Measurements from ENCODE around the gene PCP4L1.
A peak's percentile ranks its signal among the peaks of the same experiment; 100 is the strongest.
"Not testable (repeated sequence)": the region's sequence is repeated elsewhere in the genome, so short reads cannot be mapped to it uniquely, and the experiment has no call there.

The PCP4L1 gene

DNA sequence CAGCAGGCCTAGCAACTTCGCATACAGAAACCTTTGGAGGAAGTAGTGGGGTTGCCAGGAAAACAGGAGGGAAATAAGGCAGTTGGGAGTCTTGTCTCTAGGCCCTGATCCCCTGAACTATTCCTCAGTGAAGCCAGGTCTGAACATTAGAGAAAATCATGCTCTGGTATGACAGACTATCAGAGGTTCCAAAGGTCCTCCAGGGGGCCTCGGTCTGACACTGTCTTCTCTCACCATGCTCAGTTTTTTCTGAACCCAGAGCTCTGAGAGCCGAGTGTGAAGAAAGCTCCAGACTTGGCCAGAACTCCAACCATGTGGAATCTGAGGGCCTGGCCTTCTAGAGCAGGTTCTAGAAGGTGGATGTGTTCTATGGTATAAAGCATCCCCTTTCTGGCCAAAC is 28.6 kb upstream of the PCP4L1 start:
- DNase-seq: no peak

DNA sequence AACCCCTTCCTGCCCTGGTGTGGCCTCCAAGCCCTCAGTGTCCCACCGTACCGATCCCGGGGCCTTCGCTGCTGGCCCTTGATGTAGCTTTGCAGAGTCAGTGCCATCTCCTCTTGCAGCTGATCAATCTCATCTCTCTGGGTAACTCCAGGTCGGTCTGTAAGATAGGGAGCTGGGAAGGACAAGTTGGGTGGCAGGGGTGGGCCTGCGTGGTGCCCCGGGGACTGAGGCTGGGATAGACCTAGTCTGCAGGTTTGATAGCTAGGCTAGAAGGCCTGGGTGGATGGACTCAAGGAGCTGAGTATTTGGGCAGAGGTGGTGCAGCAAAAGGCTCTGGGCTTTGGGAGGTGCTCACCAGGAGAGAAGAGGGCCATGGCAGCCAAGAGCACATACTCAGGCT is 27.8 kb upstream of the PCP4L1 start:
- no peak for DNase-seq

- no peak for DNase-seq
These were observed 25.4 kb upstream of the PCP4L1 start for GRCh38 chr1:161233102-161233501.

GRCh38 chr1:161235957-161236775 is 22.4 kb upstream of the PCP4L1 start:
- no peak for DNase-seq

DNA sequence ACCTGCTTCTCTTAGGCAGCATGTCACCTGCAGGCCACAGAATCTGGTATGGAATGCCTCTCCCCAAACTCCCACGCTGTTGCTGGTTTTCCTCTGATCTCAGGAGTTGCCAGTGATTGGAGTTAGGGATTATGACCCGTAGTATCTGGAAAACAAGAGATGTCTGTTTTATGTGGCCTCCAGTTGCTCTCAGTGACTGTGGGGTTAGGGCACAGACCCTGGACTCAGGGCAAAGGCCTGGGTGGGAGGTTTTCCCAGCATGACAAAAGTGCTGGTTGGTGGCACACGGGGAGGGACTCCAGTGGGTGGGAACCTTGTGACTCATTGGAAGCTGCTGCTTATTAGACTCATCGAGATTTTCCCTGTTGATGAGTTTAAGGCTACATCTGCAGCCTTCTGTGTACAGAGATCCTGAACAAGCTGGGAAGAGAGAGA is 20.5 kb upstream of the PCP4L1 start, which contains the start of gene NR1I3:
Gene NR1I3, minus strand, starts transcription at position 165 of the 435 bp plus-strand sequence. CDS start 1,638 bp downstream, outside the sequence.
- no peak for DNase-seq

- no peak for DNase-seq
These were observed 16.9 kb upstream of the PCP4L1 start for GRCh38 chr1:161241682-161242081.

DNA sequence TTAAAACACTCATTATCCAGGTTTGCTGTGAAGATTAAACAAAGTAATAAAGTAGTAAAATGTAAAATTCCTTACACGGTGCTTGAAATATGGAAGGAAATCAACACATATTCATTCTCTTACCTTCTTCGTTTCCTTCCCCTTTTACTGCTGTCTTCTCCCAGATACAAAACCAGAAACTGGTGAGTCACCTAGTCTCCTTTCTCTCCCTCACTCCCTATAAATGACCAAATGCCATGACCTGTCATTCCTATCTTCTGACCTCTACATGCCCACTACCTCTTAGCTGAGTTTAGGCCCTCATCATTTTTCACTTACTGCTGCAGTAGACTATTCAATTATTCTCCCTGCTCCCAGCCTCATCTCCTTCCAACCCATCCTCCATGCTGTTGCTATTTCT is 16.2 kb upstream of the PCP4L1 start:
- DNase-seq: no peak

DNA sequence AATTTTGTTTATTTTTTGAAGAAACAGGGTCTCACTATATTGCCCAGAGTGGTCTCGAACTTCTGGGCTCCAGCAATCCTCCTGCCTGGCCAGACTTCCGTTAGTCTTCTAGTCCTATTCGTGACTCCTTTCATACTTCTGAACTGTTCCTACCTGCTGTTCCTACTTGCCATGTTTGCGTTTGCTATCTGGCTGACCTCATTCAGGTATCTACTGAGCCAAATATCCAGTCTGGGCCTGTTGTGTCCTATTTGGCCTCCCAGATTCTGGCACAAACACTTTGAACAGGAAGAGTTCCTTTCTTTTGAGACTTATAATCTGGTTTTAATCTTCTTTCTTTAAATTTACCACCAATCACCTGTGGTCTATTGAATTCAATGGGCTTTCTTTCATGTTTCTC is 13.7 kb upstream of the PCP4L1 start:
- DNase-seq: no peak

GRCh38 chr1:161250100-161250499 is 8.4 kb upstream of the PCP4L1 start:
- not testable (repeated sequence) for DNase-seq

- DNase-seq: no peak
These were observed 7.7 kb upstream of the PCP4L1 start for GRCh38 chr1:161250829-161251228.

GRCh38 chr1:161251579-161251978 is 7.0 kb upstream of the PCP4L1 start:
- no peak for DNase-seq

- DNase-seq: not testable (repeated sequence)
These were observed 3.2 kb upstream of the PCP4L1 start for GRCh38 chr1:161255302-161255701.

DNA sequence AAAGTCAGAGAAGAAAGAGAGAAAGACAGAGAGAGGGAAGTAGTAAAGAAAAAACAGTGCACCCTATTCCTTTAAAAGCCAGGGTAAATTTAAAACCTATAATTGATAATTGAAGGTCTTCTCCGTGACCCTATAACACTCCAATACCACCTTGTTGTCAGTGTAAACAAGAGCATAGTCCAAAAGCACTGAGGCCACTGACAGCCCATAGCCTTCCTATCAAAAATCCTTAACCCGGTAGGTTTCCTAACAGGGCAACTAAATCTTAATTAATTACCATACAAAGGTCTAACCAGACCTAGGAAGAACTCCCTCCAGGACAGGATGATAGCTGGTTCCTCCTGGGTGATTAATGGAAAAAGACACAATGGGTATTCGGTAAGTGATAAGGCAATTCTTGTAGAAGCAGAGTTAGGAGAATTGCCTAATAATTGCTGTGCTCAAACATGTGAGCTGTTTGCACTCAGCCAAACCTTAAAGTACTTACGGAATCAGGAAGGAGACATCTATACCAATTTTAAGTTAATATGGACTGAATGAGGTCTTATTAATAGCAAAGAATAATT is 2.5 kb upstream of the PCP4L1 start:
- DNase-seq: not testable (repeated sequence)

- DNase-seq: not testable (repeated sequence)
These were observed 1.4 kb upstream of the PCP4L1 start for GRCh38 chr1:161257109-161257508.

DNA sequence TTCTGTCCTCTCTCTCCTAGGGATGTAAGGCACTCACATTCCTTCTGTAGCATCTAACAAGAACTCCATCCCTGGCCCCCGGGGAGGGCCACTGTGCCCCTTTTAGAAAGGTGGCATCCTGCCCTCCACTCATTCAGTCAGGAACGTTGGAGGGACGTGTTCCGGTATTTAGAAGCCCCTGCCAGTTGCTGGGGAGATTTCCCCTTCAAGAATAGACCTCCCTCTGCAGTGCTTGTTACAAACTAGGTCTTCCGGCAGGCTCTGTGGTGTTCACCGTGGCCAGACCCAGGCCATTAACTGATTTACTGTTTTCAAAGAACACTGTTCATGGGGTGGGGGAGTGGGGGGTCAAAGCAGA is 779 bp downstream of the PCP4L1 start:
- DNase-seq: no peak

GRCh38 chr1:161259765-161260164 is 1.2 kb downstream of the PCP4L1 start:
- no peak for DNase-seq

- no peak for DNase-seq
These were observed 2.1 kb downstream of the PCP4L1 start for GRCh38 chr1:161260376-161261260.

GRCh38 chr1:161261261-161262235 is 3.0 kb downstream of the PCP4L1 start:
- DNase-seq: peak; percentile 7

DNA sequence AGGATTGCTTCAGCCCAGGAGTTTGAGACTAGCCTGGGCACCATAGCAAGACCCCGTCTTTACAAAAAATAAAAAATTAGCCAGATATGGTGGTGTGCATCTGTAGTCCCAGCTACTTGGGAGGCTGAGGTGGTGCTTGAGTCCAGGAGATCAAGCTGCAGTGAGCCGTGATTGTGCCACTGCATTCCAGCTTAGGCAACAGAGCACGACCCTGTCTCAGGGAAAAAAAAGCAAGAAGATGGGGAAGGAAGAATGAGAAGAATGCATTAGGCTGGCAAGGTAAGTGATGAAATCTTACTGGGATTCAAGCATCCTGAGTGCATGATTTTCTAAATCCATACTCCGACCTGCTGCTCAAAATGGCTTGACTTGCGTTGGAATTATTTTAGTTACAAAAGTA is 6.8 kb downstream of the PCP4L1 start:
- DNase-seq: no peak

DNA sequence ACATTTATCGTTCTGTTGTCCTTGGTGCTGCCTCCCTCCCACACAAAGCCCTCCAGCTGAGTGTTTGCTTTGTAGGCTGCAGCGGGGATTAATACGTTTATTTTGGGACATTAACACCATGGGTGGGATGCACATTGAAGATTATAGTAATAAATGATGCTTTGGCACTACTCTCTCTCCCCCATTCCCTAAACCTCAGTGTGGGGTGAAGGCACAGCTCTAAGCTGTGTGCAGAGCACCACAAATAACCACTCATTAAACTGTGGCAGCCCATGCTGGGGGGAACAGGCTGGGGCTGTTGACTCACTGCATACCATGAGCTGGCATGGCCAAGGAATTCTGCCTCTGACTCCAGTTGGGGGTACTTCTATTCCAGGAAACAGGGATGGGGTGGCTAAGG is 7.7 kb downstream of the PCP4L1 start:
- DNase-seq: no peak

GRCh38 chr1:161266836-161267235 is 8.3 kb downstream of the PCP4L1 start:
- DNase-seq: no peak

- DNase-seq: peak; percentile 2
These were observed 8.8 kb downstream of the PCP4L1 start for GRCh38 chr1:161267321-161267720.
